Activated CD4-positive, CD25-positive, alpha-beta regulatory T cell treated with anti-CD3 and anti-CD28 coated beads, Interleukin-2, amount 50 U/mL, for 16 hours (primary cell): ENCODE data around the gene CEMIP.

ENCODE experiments used
- DNase-seq: peaks from one replicate; pipeline ENCODE4 v3.0.0-alpha.2; 2020; ENCODE audit warnings: low read depth, low spot score

CEMIP gene

GRCh38 chr15:80929225-80929624 is 150.1 kb downstream of the CEMIP start:
- DNase-seq, result no peak

GRCh38 chr15:80929689-80930088 is 150.5 kb downstream of the CEMIP start:
- no peak for DNase-seq

DNA sequence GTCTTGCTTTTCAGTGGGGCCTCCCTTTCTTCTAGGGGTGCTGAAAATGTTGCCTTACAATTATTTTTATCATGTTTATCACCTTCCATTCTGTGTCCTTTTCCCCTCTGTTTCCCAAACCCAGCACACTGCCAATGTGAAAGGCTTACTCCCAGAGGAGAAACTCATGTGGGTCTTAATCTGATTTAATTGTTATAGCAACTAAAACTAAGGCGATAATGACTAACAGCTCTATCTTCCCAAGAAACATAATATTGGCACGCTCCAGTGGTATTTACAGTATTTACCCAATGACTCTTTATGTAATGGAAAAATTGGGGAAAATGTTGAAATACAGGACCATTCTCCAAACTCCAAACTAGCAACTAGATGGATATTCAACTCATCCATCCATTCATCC is 152.0 kb downstream of the CEMIP start:
- no peak for DNase-seq

DNA sequence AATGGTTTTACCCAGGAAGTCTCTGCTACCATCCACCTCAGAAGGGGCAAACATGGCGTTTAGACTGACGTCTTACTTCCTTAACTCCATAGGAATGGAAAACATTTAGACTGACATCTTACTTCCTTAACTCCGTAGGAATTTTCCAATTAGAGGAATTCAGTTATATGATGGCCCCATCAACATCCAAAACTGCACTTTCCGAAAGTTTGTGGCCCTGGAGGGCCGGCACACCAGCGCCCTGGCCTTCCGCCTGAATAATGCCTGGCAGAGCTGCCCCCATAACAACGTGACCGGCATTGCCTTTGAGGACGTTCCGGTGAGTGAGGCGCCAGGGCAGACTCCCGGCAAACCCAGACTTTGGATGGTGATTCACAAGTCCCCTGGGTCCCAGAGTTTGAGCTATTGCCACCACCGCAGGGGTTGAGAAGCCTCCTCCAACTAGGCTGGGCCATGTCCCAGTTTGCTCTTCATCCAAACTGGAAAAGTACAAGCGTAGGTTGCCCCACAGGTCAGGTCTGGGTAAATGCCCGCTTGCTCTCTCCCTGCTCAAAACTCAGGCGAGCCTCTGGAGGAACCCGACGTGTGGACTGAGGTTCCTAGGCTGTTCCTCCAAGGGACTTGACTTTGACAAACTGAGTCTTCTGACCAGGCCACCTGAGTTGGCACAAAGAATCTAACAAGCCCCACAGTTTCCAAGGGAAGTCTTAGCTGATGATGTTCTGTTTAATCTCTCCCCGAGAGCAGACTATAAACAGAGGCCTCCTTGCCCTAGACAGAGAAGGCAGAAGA is 152.7 kb downstream of the CEMIP start:
- DNase-seq, result no peak

DNA sequence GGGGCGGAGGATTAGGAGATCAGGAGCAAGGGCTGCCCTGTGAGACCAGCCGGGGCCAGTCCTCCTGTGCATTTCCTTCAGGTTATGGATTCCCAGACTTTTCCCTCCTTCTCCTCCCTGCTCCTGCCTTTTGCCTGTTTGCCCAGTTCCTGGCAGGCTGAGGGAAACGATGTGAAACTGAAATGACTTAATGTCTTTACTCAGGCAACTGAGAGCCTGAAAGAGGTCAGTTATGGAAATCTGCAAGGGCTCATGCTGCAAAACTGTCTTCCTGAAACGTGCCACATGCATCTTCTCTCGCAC is 153.3 kb downstream of the CEMIP start:
- no peak for DNase-seq

DNA sequence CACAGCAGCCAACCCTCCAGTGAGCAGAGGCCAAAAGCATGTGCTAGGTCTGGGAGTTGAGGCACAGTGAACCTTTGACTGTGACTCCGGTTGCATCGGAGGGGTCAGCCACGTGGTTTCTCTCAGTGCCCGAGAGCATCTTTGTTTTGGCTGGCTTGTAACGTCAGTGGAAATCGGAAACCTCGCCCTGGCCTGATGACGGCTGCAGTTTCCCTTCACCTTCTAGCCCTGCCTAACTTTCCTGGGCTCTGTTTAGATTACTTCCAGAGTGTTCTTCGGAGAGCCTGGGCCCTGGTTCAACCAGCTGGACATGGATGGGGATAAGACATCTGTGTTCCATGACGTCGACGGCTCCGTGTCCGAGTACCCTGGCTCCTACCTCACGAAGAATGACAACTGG is 153.8 kb downstream of the CEMIP start:
- no peak for DNase-seq

- no peak for DNase-seq
These were observed 155.6 kb downstream of the CEMIP start for GRCh38 chr15:80934761-80935221.

- no peak for DNase-seq
These were observed 157.3 kb downstream of the CEMIP start for GRCh38 chr15:80936288-80937078.

DNA sequence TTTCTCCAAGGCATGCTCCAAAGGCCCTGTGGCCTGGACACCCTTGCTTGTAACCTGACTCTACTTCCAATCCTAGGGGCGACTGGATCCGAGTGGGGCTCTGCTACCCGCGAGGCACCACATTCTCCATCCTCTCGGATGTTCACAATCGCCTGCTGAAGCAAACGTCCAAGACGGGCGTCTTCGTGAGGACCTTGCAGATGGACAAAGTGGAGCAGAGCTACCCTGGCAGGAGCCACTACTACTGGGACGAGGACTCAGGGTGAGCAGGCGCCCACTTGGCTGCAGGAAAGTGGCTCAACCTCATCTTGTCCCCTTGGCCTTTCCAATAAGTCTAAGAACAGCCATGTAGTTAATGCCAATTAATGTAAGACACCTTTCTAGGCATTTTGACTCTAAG is 158.5 kb downstream of the CEMIP start:
- no peak for DNase-seq

- no peak for DNase-seq
These were observed 160.0 kb downstream of the CEMIP start for GRCh38 chr15:80939216-80939615.

DNA sequence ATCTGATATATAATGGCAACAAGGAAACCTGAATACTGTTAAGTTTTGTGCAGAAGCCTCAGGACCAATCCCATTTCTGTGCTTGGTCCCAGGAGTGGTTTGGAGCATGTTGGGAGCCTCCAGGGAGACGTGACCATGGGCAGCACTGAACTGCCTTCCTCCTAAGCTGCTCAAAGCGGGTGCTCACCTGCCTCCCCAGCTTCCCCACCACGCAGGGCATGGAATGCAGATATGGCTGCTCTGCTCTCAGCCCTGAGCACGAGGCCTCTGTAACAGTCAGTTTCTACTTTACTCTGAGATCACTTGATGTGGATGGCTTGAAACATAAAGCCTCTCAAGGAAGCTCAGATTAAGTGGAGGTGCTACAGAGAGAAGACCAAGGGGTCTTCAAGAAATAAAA is 161.2 kb downstream of the CEMIP start:
- DNase-seq, result no peak

GRCh38 chr15:80940851-80941250 is 161.7 kb downstream of the CEMIP start:
- DNase-seq, result no peak

DNA sequence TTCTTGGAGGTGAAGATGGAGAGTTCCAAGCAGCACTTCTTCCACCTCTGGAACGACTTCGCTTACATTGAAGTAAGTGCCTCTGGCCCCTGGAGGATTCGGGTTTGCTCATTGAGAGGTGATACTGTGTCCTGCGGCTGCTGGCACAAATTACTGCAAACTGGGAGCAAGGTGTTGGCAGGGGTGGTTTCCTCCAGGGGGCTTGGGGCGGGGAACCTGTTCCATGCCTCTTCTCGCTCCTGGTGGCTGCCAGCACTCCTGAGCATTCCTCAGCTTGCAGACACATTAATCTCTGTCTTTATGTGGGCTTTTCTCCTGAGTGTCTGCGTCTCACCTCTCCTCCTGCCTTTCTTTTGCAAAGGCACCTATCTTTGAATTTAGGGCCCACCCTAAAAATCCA is 163.1 kb downstream of the CEMIP start:
- DNase-seq, result no peak

DNA sequence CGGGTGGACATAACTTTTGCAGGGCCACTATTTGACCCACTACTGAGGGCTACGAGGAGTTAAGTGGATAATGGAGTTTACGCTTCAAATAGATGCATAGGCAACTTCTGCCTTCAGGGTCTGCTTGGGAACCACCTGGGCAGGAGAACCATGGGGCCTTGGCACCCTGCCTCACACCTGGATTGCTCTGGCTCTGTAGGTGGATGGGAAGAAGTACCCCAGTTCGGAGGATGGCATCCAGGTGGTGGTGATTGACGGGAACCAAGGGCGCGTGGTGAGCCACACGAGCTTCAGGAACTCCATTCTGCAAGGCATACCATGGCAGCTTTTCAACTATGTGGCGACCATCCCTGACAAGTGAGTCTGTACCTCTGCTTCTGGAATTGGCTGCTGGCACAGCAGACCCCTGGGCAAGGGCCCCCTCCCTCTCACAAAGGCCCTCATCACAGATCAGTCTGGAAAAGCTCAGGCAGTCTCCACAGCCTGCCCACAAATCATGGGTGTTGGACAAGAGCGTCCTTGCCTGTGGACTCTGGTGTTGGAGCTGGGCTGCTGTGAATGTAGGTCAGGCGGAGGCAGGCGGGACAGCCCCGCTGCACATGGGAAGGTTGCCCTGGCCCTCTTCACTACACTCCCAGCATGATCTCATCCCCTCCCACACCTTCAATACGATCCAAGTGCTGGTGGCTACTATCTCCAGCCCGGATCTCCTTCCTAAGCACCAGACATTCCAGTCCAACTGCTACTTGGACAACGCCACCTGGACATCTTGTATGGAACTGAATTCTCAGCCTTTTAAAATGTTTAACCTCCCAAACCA is 163.8 kb downstream of the CEMIP start:
- no peak for DNase-seq

- no peak for DNase-seq
These were observed 165.6 kb downstream of the CEMIP start for GRCh38 chr15:80944818-80945217.

DNA sequence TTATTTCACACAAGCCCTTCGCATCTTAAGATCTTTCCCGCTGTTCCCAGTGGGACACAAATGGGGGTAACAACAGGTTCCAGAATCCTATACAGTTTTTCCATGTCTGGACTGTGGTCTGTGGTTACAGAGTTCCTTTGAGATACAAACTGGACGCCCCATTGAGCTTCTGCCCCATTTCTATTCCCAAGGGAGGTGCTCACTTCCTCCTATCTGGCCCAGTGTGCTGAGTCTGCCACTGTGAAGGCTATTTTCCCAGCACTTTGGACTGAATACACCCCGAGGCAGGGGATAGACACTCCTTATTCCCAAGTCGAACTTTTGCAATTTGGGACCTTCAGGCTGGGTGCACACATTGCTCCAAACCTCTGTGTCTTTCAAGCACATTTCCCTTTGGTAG is 166.4 kb downstream of the CEMIP start:
- DNase-seq, result no peak

GRCh38 chr15:80946576-80946975 is 167.4 kb downstream of the CEMIP start:
- DNase-seq, result no peak

DNA sequence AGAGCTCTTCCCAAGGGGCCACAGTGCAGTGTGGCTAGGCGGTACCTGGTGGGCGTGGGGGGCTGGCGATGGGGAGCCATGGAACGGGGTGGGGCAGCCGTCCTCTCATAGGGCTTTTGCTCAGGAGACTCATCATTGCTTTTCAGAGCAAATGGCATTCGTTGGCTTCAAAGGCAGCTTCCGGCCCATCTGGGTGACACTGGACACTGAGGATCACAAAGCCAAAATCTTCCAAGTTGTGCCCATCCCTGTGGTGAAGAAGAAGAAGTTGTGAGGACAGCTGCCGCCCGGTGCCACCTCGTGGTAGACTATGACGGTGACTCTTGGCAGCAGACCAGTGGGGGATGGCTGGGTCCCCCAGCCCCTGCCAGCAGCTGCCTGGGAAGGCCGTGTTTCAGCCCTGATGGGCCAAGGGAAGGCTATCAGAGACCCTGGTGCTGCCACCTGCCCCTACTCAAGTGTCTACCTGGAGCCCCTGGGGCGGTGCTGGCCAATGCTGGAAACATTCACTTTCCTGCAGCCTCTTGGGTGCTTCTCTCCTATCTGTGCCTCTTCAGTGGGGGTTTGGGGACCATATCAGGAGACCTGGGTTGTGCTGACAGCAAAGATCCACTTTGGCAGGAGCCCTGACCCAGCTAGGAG is 169.6 kb downstream of the CEMIP start:
- DNase-seq, result no peak

DNA sequence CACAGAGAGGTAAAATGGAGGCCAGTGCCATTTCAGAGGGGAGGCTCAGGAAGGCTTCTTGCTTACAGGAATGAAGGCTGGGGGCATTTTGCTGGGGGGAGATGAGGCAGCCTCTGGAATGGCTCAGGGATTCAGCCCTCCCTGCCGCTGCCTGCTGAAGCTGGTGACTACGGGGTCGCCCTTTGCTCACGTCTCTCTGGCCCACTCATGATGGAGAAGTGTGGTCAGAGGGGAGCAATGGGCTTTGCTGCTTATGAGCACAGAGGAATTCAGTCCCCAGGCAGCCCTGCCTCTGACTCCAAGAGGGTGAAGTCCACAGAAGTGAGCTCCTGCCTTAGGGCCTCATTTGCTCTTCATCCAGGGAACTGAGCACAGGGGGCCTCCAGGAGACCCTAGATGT is 170.6 kb downstream of the CEMIP start:
- no peak for DNase-seq

GRCh38 chr15:80950291-80951078 is 171.3 kb downstream of the CEMIP start:
- no peak for DNase-seq

- DNase-seq, result no peak
These were observed 172.8 kb downstream of the CEMIP start for GRCh38 chr15:80951941-80952340.
